ENCODE results near the gene DRD3.

The DRD3 gene

GRCh38 chr3:114179575-114179974 lies 723 bp upstream of the DRD3 start:
- DNase-seq (ENCODE audit: low read depth): peak; percentile 4

GRCh38 chr3:114176890-114177289 lies 2.0 kb downstream of the DRD3 start:
- DNase-seq (ENCODE audit: low read depth): no peak

- DNase-seq (ENCODE audit: low read depth): no peak
These were observed 2.4 kb downstream of the DRD3 start for GRCh38 chr3:114176487-114176886.

GRCh38 chr3:114175204-114175987 lies 3.5 kb downstream of the DRD3 start:
- DNase-seq (ENCODE audit: low read depth): no peak

GRCh38 chr3:114171677-114172076 lies 7.2 kb downstream of the DRD3 start:
- DNase-seq (ENCODE audit: low read depth): no peak

- no peak for DNase-seq (ENCODE audit: low read depth)
These were observed 10.7 kb downstream of the DRD3 start for GRCh38 chr3:114168150-114168549.

- no peak for DNase-seq (ENCODE audit: low read depth)
These were observed 21.5 kb downstream of the DRD3 start for GRCh38 chr3:114157321-114157720.

GRCh38 chr3:114155370-114155821 lies 23.5 kb downstream of the DRD3 start:
- peak; percentile 6 for DNase-seq (ENCODE audit: low read depth)

GRCh38 chr3:114154321-114154821 lies 24.5 kb downstream of the DRD3 start:
- no peak for DNase-seq (ENCODE audit: low read depth)

- peak; percentile 55 for DNase-seq (ENCODE audit: low read depth)
These were observed 26.2 kb downstream of the DRD3 start for GRCh38 chr3:114152519-114153151.

- DNase-seq (ENCODE audit: low read depth): no peak
These were observed 27.8 kb downstream of the DRD3 start for GRCh38 chr3:114151091-114151490.

- DNase-seq (ENCODE audit: low read depth): no peak
These were observed 31.6 kb downstream of the DRD3 start for GRCh38 chr3:114147251-114147650.

GRCh38 chr3:114144909-114145688 lies 33.8 kb downstream of the DRD3 start:
- peak; percentile 72 for DNase-seq (ENCODE audit: low read depth)

- DNase-seq (ENCODE audit: low read depth): no peak
These were observed 35.0 kb downstream of the DRD3 start for GRCh38 chr3:114143817-114144216.

- no peak for DNase-seq (ENCODE audit: low read depth)
These were observed 39.0 kb downstream of the DRD3 start for GRCh38 chr3:114139836-114140235.

- DNase-seq (ENCODE audit: low read depth): no peak
These were observed 44.9 kb downstream of the DRD3 start for GRCh38 chr3:114133947-114134346.

- DNase-seq (ENCODE audit: low read depth): no peak
These were observed 46.4 kb downstream of the DRD3 start for GRCh38 chr3:114132500-114132899.

- no peak for DNase-seq (ENCODE audit: low read depth)
These were observed 50.0 kb downstream of the DRD3 start for GRCh38 chr3:114128826-114129225.

GRCh38 chr3:114128231-114128630 lies 50.6 kb downstream of the DRD3 start:
- no peak for DNase-seq (ENCODE audit: low read depth)

GRCh38 chr3:114127517-114127916 lies 51.3 kb downstream of the DRD3 start:
- DNase-seq (ENCODE audit: low read depth): no peak

- DNase-seq (ENCODE audit: low read depth): no peak
These were observed 52.4 kb downstream of the DRD3 start for GRCh38 chr3:114126461-114126860.

GRCh38 chr3:114122027-114122709 lies 56.7 kb downstream of the DRD3 start:
- DNase-seq (ENCODE audit: low read depth): no peak
